Lower leg skin (tissue), 4 donors: ENCODE results near the gene TLR1. TPM values are rescaled to one million over a fixed set of nuclear protein-coding genes. Genes with fewer than 3 reads are reported as not detected.
"Not testable (repeated sequence)": the region's sequence is repeated elsewhere in the genome, so short reads cannot be mapped to it uniquely, and the experiment has no call there.

ENCODE experiments used
- DNase-seq, 2 donors: peaks; one replicate each; pipeline ENCODE4 v3.0.0-alpha.2; 2019; ENCODE audit warnings: low spot score in 2 of 2
- H3K4me3 ChIP-seq: fragments of 200-600 bp; sonication (generic); 2 replicates; pipeline ENCODE4 v1.5.1; 2017; ENCODE audit warnings: mild to moderate bottlenecking, low read depth; ENCODE audit not compliant: poor library complexity, severe bottlenecking
- POLR2A ChIP-seq, 2 donors: fragments of 450-650 bp; IDR thresholded peaks; one replicate each; pipeline ENCODE4 v1.6.1; 2016 to 2017; ENCODE audit warnings: antibody characterized with exemption in 2 of 2, mild to moderate bottlenecking in 1 of 2, moderate library complexity in 1 of 2
- WGBS, 2 donors: methylation state at CpG; one replicate each; pipeline ENCODE4 v1.1.5; 2018; 5-methylcytosine and 5-hydroxymethylcytosine counted together
- intact Hi-C: fragments of 100-400 bp; cut with DNase I; formaldehyde crosslinking; loops from one replicate; pipeline ENCODE4 v1.15.0; 2023; ENCODE audit warnings: low total_unique reads
- total RNA-seq, 4 donors: library from RNA; depleted of rRNA; stranded (reverse); fragments of >200 nt; gene quantifications; one replicate each; pipeline ENCODE4 v1.1.0, GENCODE V29; 2016
- TF ChIP-seq, protein P1 (sequence below), 3 donors: fragments of 450-650 bp; IDR thresholded peaks; one replicate each; pipeline ENCODE4 v1.5.1; 2016; ENCODE audit warnings: antibody characterized with exemption in 3 of 3, mild to moderate bottlenecking in 3 of 3, moderate library complexity in 2 of 3

TLR1 gene
- total RNA-seq, 4 donors from 2014 or later: 4.4 to 10.9 (median 7.3) TPM

DNA sequence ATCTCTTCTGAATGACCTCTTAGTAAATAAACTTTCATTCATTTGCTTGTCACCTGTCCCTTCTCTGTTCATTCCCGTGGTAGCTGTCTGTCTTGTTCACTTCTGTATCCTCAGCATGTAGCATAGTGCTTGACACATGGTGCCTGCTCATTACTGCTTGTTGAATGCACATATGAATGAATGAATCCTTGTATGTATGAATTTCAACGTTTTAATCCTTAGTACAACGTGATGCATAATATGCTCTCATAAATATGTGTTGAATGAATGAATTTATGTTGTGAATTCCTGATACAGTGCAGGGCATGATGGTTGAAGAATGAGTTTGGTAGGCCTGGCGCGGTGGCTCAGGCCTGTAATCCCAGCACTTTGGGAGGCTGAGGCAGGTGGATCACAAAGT lies 24.8 kb downstream of the TLR1 start:
- H3K4me3 ChIP-seq: no peak overlapping the region
- 84 to 88% methylated on average over 5 of the region's 5 CpGs for WGBS, 2 donors
- DNase-seq: no peak
- intact Hi-C loops: no loop called here
- no peak for TF ChIP-seq POLR2A (IDR thresholded peaks at IDR 0.05)
- TF ChIP-seq, protein P1, sequence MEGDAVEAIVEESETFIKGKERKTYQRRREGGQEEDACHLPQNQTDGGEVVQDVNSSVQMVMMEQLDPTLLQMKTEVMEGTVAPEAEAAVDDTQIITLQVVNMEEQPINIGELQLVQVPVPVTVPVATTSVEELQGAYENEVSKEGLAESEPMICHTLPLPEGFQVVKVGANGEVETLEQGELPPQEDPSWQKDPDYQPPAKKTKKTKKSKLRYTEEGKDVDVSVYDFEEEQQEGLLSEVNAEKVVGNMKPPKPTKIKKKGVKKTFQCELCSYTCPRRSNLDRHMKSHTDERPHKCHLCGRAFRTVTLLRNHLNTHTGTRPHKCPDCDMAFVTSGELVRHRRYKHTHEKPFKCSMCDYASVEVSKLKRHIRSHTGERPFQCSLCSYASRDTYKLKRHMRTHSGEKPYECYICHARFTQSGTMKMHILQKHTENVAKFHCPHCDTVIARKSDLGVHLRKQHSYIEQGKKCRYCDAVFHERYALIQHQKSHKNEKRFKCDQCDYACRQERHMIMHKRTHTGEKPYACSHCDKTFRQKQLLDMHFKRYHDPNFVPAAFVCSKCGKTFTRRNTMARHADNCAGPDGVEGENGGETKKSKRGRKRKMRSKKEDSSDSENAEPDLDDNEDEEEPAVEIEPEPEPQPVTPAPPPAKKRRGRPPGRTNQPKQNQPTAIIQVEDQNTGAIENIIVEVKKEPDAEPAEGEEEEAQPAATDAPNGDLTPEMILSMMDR (IDR thresholded peaks at IDR 0.05): no peak

DNA sequence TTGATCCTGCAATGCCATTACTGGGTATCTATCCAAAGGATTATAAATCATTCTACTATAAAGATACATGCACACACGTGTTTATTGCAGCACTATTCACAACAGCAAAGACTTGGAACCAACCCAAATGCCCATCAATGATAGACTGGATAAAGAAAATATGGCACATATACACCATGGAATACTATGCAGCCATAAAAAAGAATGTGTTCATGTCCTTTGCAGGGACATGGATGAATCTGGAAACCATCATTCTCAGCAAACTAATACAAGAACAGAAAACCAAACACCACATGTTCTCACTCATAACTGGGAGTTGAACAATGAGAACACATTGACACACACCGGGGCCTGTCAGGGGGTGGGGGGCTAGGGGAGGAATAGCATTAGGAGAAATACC lies 26.7 kb downstream of the TLR1 start:
- H3K4me3 ChIP-seq, intact Hi-C loops, DNase-seq: not testable (repeated sequence)
- 73 to 76% methylated on average over 2 of the region's 2 CpGs for WGBS, 2 donors

DNA sequence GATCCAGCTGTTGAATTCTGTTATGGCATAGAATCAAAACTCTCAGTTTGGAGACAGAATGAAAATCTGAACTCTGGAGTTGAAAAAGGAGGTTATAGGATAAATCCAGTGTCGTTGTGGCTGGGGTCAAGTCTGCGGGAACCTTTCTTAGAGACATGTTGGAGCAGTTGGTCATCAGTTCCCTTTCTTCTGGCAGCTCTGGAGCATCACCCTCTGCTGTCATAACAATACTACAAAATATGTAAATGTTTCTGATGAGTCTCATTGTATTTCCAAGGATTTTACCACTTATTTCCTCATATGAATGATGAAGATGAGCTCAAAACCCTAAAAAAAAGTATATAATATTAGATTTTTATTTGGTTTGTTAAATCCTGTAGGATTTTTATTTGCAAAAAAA lies 29.3 kb downstream of the TLR1 start:
- intact Hi-C loops: no loop called here
- no peak overlapping the region for H3K4me3 ChIP-seq
- DNase-seq: no peak
- WGBS, 2 donors: 87 to 89% methylated on average over 2 of the region's 2 CpGs
- no peak for TF ChIP-seq POLR2A (IDR thresholded peaks at IDR 0.05)
- TF ChIP-seq, protein P1 (IDR thresholded peaks at IDR 0.05): no peak

DNA sequence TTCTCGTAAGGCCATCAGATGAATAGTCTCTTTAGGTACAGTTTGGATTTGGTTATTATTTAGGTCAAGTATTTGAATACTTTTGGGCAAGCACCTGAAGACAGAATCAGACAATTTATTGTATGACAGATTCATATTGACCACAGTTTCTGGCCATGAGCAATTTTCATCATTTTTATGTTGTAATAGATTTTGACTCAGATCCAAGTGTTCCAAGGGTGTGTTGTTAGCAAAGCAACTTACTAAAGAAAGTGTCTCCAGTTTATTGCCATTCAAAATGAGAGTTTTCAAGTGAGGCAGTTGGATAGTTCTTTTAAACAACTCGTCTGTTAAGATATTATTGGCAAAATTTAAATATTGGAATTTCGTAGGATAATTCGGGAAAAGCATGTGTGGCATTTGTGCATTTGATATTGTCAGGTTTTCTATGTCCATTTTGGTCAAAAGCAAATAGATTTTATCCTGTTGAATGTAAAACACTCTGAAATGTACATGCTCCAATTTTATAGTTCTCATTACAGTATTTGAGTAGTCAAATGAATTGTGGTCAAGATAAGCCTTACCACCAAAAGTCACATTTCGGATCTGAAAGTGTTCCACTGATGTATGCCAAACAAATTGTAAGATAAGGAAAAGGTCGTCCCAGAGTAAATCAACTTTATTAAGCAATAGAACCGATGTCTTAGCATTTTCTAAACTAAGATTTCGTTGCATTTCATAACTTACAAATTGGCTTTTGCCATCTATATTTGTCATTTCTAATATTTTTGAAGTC lies 30.2 kb downstream of the TLR1 start:
- H3K4me3 ChIP-seq: no peak overlapping the region
- TF ChIP-seq, protein P1 (IDR thresholded peaks at IDR 0.05): no peak
- no peak for TF ChIP-seq POLR2A (IDR thresholded peaks at IDR 0.05)
- DNase-seq: no peak
- intact Hi-C loops: no loop called here
- 66 to 74% methylated on average over 8 of the region's 8 CpGs for WGBS, 2 donors

DNA sequence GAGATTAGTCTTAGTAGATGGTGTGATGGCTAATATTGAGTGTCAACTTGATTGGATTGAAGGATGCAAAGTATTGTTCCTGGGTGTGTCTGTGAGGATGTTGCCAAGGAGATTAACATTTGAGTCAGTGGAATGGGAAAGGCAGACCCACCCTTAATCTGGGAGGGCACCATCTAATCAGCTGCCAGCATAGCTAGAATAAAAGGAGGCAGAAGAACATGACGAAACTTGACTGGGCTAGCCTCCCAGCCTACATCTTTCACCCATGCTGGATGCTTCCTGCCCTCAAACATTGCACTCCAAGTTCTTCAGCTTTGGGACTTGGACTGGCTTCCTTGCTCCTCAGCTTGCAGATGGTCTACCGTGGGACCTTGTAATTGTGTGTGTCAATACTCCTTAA lies 34.3 kb downstream of the TLR1 start:
- intact Hi-C loops, H3K4me3 ChIP-seq: not testable (repeated sequence)
- 38 to 45% methylated on average over 2 of the region's 2 CpGs for WGBS, 2 donors
- peak in 1 of 2 donors; percentile 59 for DNase-seq

DNA sequence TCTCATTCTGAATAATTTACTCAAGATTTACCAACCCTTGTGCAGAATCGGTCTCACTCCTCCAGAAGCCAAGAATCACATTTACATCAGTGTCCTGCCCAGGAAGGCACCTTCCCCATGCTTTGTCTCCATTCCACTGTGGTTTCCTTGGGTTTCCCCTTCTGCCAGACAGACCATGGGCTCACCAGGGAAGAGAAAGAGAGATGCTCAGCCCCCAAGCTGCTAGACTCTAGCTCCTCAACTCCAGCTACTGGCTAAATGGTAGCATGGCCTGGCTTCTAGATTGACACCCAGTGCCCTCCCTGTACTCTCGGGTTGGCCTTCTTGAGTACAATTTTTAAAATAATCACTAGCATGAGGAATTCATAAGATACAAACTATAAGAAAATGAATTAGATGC lies 34.7 kb downstream of the TLR1 start:
- no peak overlapping the region for H3K4me3 ChIP-seq
- no peak for DNase-seq
- intact Hi-C loops: no loop called here
- no peak for TF ChIP-seq POLR2A (IDR thresholded peaks at IDR 0.05)
- TF ChIP-seq, protein P1 (IDR thresholded peaks at IDR 0.05): no peak
- 51 to 57% methylated on average over 2 of the region's 2 CpGs for WGBS, 2 donors

DNA sequence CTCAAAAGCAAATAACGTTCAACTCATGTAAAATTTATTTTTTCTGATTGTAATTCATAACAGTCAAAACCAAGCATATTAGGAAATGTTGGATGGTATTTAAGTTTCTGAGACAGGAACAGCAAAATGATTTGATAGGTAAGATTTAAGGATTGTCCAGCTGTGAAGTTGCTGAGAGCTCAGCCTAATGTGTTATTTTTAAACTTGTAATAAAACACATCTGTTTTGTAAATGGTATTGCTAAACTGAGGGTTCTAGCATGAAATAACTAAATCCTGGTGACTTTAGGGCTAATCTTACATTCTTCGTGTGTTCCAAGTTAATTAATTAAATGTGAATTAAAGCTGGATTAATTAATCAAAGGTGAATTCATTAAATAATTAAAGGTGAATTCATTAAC lies 35.1 kb downstream of the TLR1 start:
- no peak overlapping the region for H3K4me3 ChIP-seq
- intact Hi-C loops: no loop called here
- WGBS, 2 donors: 49% methylated on average over 2 of the region's 2 CpGs
- TF ChIP-seq POLR2A (IDR thresholded peaks at IDR 0.05): no peak
- TF ChIP-seq, protein P1 (IDR thresholded peaks at IDR 0.05): no peak
- DNase-seq: no peak
